Endodermal cell (in vitro differentiated cells): ENCODE results near the gene METTL3. TPM values are rescaled to one million over a fixed set of nuclear protein-coding genes. Genes with fewer than 3 reads are reported as not detected.

Experiments used
- DNase-seq: peaks from one replicate; pipeline ENCODE4 v3.0.0-alpha.2; 2017
- H3K27ac ChIP-seq: 2 replicates; pipeline ENCODE4 v1.5.1; 2013; ENCODE audit warnings: mild to moderate bottlenecking, low read depth, low read length, moderate library complexity
- H3K27me3 ChIP-seq: 2 replicates; pipeline ENCODE4 v1.6.1; 2013; ENCODE audit warnings: mild to moderate bottlenecking, low read length, moderate library complexity; ENCODE audit not compliant: insufficient read depth, control insufficient read depth, poor library complexity, severe bottlenecking
- H3K36me3 ChIP-seq: 2 replicates; pipeline ENCODE4 v1.7.0; 2013; ENCODE audit warnings: mild to moderate bottlenecking, low read length, moderate library complexity; ENCODE audit not compliant: control insufficient read depth, insufficient read depth
- H3K4me1 ChIP-seq: one replicate; pipeline ENCODE4 v1.7.0; 2013; ENCODE audit warnings: low read length; ENCODE audit not compliant: control insufficient read depth, insufficient read depth
- H3K4me3 ChIP-seq: 2 replicates; pipeline ENCODE4 v1.5.1; 2013; ENCODE audit warnings: mild to moderate bottlenecking, low read length, moderate library complexity
- H3K9ac ChIP-seq: 2 replicates; pipeline ENCODE4 v1.6.1; 2013; ENCODE audit warnings: mild to moderate bottlenecking, low read length, moderate library complexity; ENCODE audit not compliant: poor library complexity, severe bottlenecking; ENCODE audit errors: extremely low read depth
- H3K9me3 ChIP-seq: 2 replicates; pipeline ENCODE4 v1.6.1; 2013; ENCODE audit warnings: mild to moderate bottlenecking, low read length, moderate library complexity; ENCODE audit not compliant: control insufficient read depth
- H3K27ac Mint-ChIP-seq: 2 replicates; pipeline ENCODE4 v1.8.0; 2020; ENCODE audit warnings: mixed read lengths
- H3K27me3 Mint-ChIP-seq: 2 replicates; pipeline ENCODE4 v1.8.0; 2021; ENCODE audit warnings: mild to moderate bottlenecking, mixed read lengths; ENCODE audit not compliant: insufficient read depth
- H3K36me3 Mint-ChIP-seq: 2 replicates; pipeline ENCODE4 v1.8.0; 2020; ENCODE audit warnings: low read depth, mixed read lengths
- H3K4me1 Mint-ChIP-seq: 2 replicates; pipeline ENCODE4 v1.8.0; 2020; ENCODE audit warnings: mixed read lengths
- H3K4me3 Mint-ChIP-seq: 2 replicates; pipeline ENCODE4 v1.8.0; 2020; ENCODE audit warnings: mild to moderate bottlenecking, moderate library complexity, mixed read lengths
- H3K9me3 Mint-ChIP-seq: 2 replicates; pipeline ENCODE4 v1.8.0; 2020; ENCODE audit warnings: mild to moderate bottlenecking, mixed read lengths
- WGBS, 2 experiments: methylation state at CpG; one replicate each; pipeline versions ENCODE4 v1.1.5 to v1.1.7; 2013; ENCODE audit warnings: missing lambda C conversion rate in 2 of 2, mixed read lengths in 1 of 2; ENCODE audit not compliant: insufficient coverage in 1 of 2, insufficient read length in 1 of 2; 5-methylcytosine and 5-hydroxymethylcytosine counted together
- total RNA-seq, 2 donors: library from RNA; stranded (reverse); fragmentation: NEBNext Ultra II Directional in 1 of 2; extraction: Animal tissue kit (Norgen Biotek cat#: 25700) in 1 of 2; gene quantifications; 2 replicates in 1 of 2; 3 replicates in 1 of 2; pipeline ENCODE4 v1.2.1, GENCODE V29; 2021
- TF ChIP-seq, protein P1 (sequence below): fragments of 200-600 bp; sonication (generic); conservative IDR thresholded peaks from 2 replicates; pipeline ENCODE4 v1.5.0; 2021; ENCODE audit warnings: antibody characterized with exemption, mild to moderate bottlenecking

METTL3 gene
- total RNA-seq, 2 donors from 2014 or later: 63.2 to 64.7 TPM

GRCh38 chr14:21467616-21468015, 43.5 kb downstream of the METTL3 start:
- TF ChIP-seq, protein P1, sequence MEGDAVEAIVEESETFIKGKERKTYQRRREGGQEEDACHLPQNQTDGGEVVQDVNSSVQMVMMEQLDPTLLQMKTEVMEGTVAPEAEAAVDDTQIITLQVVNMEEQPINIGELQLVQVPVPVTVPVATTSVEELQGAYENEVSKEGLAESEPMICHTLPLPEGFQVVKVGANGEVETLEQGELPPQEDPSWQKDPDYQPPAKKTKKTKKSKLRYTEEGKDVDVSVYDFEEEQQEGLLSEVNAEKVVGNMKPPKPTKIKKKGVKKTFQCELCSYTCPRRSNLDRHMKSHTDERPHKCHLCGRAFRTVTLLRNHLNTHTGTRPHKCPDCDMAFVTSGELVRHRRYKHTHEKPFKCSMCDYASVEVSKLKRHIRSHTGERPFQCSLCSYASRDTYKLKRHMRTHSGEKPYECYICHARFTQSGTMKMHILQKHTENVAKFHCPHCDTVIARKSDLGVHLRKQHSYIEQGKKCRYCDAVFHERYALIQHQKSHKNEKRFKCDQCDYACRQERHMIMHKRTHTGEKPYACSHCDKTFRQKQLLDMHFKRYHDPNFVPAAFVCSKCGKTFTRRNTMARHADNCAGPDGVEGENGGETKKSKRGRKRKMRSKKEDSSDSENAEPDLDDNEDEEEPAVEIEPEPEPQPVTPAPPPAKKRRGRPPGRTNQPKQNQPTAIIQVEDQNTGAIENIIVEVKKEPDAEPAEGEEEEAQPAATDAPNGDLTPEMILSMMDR: no peak
- H3K27me3 Mint-ChIP-seq: no peaks in the 10 kb centered on the region
- 86 to 100% methylated on average over 1 of the region's 1 CpG for WGBS, 2 experiments
- Histone ChIP-seq H3K4me3 (no peak overlapping the region), H3K9ac (no peak overlapping the region), H3K9me3 (no peaks in the 10 kb centered on the region), H3K27ac (no peak overlapping the region), H3K36me3 (peaks cover 69% of the 10 kb centered on the region), H3K27me3 (no peaks in the 10 kb centered on the region), H3K4me1 (no peaks in the 10 kb centered on the region)
- H3K4me1 Mint-ChIP-seq: no peaks in the 10 kb centered on the region
- DNase-seq: no peak
- H3K36me3 Mint-ChIP-seq: peaks cover 54% of the 10 kb centered on the region
- H3K4me3 Mint-ChIP-seq: no peak overlapping the region
- H3K9me3 Mint-ChIP-seq: no peaks in the 10 kb centered on the region
- H3K27ac Mint-ChIP-seq: no peak overlapping the region

GRCh38 chr14:21455912-21456667, 55.0 kb downstream of the METTL3 start, which contains the start of gene CHD8:
TSS of gene CHD8 (minus strand) at chr14:21456123. CDS start at chr14:21431643, 24,480 bp downstream.
- H3K4me1 ChIP-seq: no peaks in the 10 kb centered on the region
- peaks cover 32% of the 10 kb centered on the region for H3K36me3 ChIP-seq
- WGBS, 2 experiments: 2 to 4% methylated on average over 18 to 36 of the region's 36 CpGs
- Mint-ChIP-seq H3K4me1 (peaks cover 11% of the 10 kb centered on the region), H3K9me3 (no peaks in the 10 kb centered on the region), H3K4me3 (peak within 1 kb of the TSS; percentile 93), H3K27ac (peak within 1 kb of the TSS; percentile 100), H3K36me3 (peaks cover 42% of the 10 kb centered on the region), H3K27me3 (no peaks in the 10 kb centered on the region)
- no peaks in the 10 kb centered on the region for H3K9me3 ChIP-seq
- DNase-seq: peak; percentile 100
- no peaks in the 10 kb centered on the region for H3K27me3 ChIP-seq
- peak within 1 kb of the TSS; percentile 88 for H3K4me3 ChIP-seq
- TF ChIP-seq, protein P1: peak; percentile 82
- peak within 1 kb of the TSS; percentile 92 for H3K27ac ChIP-seq
- H3K9ac ChIP-seq: peak within 1 kb of the TSS; percentile 91

- Histone ChIP-seq H3K4me3 (peak overlapping the region; percentile 88), H3K9ac (peak overlapping the region; percentile 91), H3K27ac (peak overlapping the region; percentile 80), H3K4me1 (no peaks in the 10 kb centered on the region), H3K9me3 (no peaks in the 10 kb centered on the region), H3K36me3 (peaks cover 27% of the 10 kb centered on the region), H3K27me3 (no peaks in the 10 kb centered on the region)
- Mint-ChIP-seq H3K9me3 (no peaks in the 10 kb centered on the region), H3K4me1 (peaks cover 11% of the 10 kb centered on the region), H3K27me3 (no peaks in the 10 kb centered on the region), H3K4me3 (peak overlapping the region; percentile 93), H3K36me3 (peaks cover 38% of the 10 kb centered on the region), H3K27ac (peak overlapping the region; percentile 96)
- no peak for DNase-seq
- TF ChIP-seq, protein P1: no peak
- 0% methylated on average over 17 of the region's 17 CpGs; no CpG with 5 or more reads in 1 of the 2 experiments for WGBS, 2 experiments
Observed at GRCh38 chr14:21455592-21455911, 55.6 kb downstream of the METTL3 start.
